Measurements from ENCODE around the gene FOXB1. TPM values are rescaled to one million over a fixed set of nuclear protein-coding genes. Genes with fewer than 3 reads are reported as not detected.

The FOXB1 gene
- total RNA-seq, 1 donor from 2014 or later: 0.71 TPM

GRCh38 chr15:60054472-60054871, 50.4 kb downstream of the FOXB1 start:
- Histone ChIP-seq H3K4me3 (ENCODE audit: low read depth, low read length) (no peak overlapping the region), H3K36me3 (ENCODE audit: control insufficient read depth, insufficient read depth, low read length) (no peaks in the 10 kb centered on the region), H3K27me3 (ENCODE audit: control insufficient read depth, insufficient read depth, low read length) (no peaks in the 10 kb centered on the region)
- TF ChIP-seq CTCF (IDR thresholded peaks at IDR 0.05; ENCODE audit: insufficient read depth, low read length, poor library complexity, severe bottlenecking): no peak
- no peak for DNase-seq (ENCODE audit: low read depth)

Measured in kidney epithelial cell (primary cell).